OCI-LY3 (cell line): Measurements from ENCODE around the gene MCC.

Source experiments
- H2AFZ ChIP-seq: fragments of 200-600, 300-600 bp; shearing (Covaris generic); 2 replicates; pipeline ENCODE4 v1.6.0; 2014; ENCODE audit warnings: antibody characterized with exemption, low read depth, low read length
- H3K27ac ChIP-seq: fragments of 200-600, 300-600 bp; sonication (generic); 2 replicates; pipeline ENCODE4 v1.5.1; 2014; ENCODE audit warnings: mild to moderate bottlenecking, low read length, moderate library complexity, mixed read lengths
- H3K27me3 ChIP-seq: fragments of 200-600, 300-600 bp; sonication (generic); 2 replicates; pipeline ENCODE4 v1.6.1; 2014; ENCODE audit warnings: low read depth, low read length, mixed read lengths
- H3K36me3 ChIP-seq: fragments of 200-600, 300-600 bp; sonication (generic); replicated peaks from 2 replicates; pipeline ENCODE3; 2014; ENCODE audit warnings: low read depth, low read length, mixed read lengths
- H3K4me1 ChIP-seq: fragments of 300-600, 200-600 bp; sonication (generic); 2 replicates; pipeline ENCODE4 v1.6.1; 2014; ENCODE audit warnings: low read length, mixed read lengths
- H3K4me2 ChIP-seq: fragments of 200-600, 300-600 bp; sonication (generic); 2 replicates; pipeline ENCODE4 v1.6.1; 2014; ENCODE audit warnings: low read length, mixed read lengths
- H3K4me3 ChIP-seq: fragments of 300-600, 200-600 bp; sonication (generic); 2 replicates; pipeline ENCODE4 v1.5.1; 2014; ENCODE audit warnings: antibody characterized with exemption, mild to moderate bottlenecking, low read length, moderate library complexity
- H3K79me2 ChIP-seq: fragments of 300-600, 200-600 bp; shearing (Covaris generic); 2 replicates; pipeline ENCODE4 v1.6.1; 2014; ENCODE audit warnings: mild to moderate bottlenecking, low read length, mixed read lengths
- H3K9ac ChIP-seq: fragments of 300-600, 200-600 bp; shearing (Covaris generic); 2 replicates; pipeline ENCODE4 v1.6.0; 2014; ENCODE audit warnings: mild to moderate bottlenecking, low read length, moderate library complexity
- H3K9me3 ChIP-seq: fragments of 200-600, 300-600 bp; shearing (Covaris generic); 2 replicates; pipeline ENCODE4 v1.6.1; 2014; ENCODE audit warnings: low read length, mixed read lengths; ENCODE audit not compliant: insufficient read depth
- H4K20me1 ChIP-seq: fragments of 200-600, 300-600 bp; sonication (generic); 2 replicates; pipeline ENCODE4 v1.6.1; 2016; ENCODE audit warnings: low read length, mixed read lengths; ENCODE audit not compliant: insufficient read depth
- CTCF ChIP-seq: fragments of 200-600, 300-600 bp; sonication (generic); IDR thresholded peaks from 2 replicates; pipeline ENCODE4 v1.5.1; 2014; ENCODE audit warnings: antibody characterized with exemption, low read length, low read depth
- EZH2phosphoT487 ChIP-seq: fragments of 200-600 bp; shearing (Covaris generic); IDR thresholded peaks from 2 replicates; pipeline ENCODE4 v1.6.1; 2018; ENCODE audit warnings: antibody characterized with exemption, mixed run types, low read depth

The MCC gene

DNA sequence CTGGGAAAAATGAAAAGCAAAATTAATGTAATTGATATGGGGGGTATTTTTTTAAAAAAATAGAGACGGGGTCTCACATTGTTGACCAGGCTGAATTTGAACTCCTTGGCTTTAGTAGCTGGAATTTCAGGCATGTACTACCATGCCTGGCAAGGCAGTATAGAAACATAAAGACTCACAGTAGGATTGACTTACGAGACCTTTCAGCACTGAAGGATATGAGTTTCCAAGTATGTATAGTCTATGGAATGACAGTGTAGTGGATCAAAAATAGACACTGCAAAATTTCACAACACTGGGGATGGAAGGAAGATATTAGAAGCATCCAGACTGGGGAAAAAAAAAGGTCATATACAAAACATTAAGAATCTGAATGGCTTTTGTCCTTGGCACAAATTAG is 504.9 kb downstream of the MCC start:
- Histone ChIP-seq H3K4me1 (peaks cover 12% of the 10 kb centered on the region), H3K9ac (no peak overlapping the region), H3K36me3 (peaks cover 11% of the 10 kb centered on the region), H3K9me3 (no peaks in the 10 kb centered on the region), H3K79me2 (peaks cover 93% of the 10 kb centered on the region), H3K4me2 (no peak overlapping the region), H4K20me1 (peaks cover 46% of the 10 kb centered on the region), H3K27me3 (no peaks in the 10 kb centered on the region), H3K4me3 (no peak overlapping the region), H2AFZ (no peak overlapping the region), H3K27ac (no peak overlapping the region)
- no peak for TF ChIP-seq CTCF
- no peak for TF ChIP-seq EZH2phosphoT487

- Histone ChIP-seq H3K27me3 (no peaks in the 10 kb centered on the region), H3K9me3 (no peaks in the 10 kb centered on the region), H3K79me2 (peaks cover 80% of the 10 kb centered on the region), H3K4me1 (peaks cover 26% of the 10 kb centered on the region), H3K4me2 (no peak overlapping the region; the same call in 1 of the 2 replicates), H3K27ac (no peak overlapping the region), H2AFZ (no peak overlapping the region), H3K36me3 (peaks cover 9% of the 10 kb centered on the region), H3K4me3 (no peak overlapping the region), H4K20me1 (peaks cover 50% of the 10 kb centered on the region), H3K9ac (no peak overlapping the region)
- TF ChIP-seq CTCF, result no peak
- TF ChIP-seq EZH2phosphoT487, result no peak
These were observed 508.5 kb downstream of the MCC start for GRCh38 chr5:112979723-112980122.

- Histone ChIP-seq H3K9me3 (no peaks in the 10 kb centered on the region), H3K4me3 (peak overlapping the region; percentile 98; the same call in 1 of the 2 replicates), H3K9ac (no peak overlapping the region), H3K4me1 (peaks cover 26% of the 10 kb centered on the region), H4K20me1 (peaks cover 45% of the 10 kb centered on the region), H3K79me2 (peaks cover 72% of the 10 kb centered on the region), H3K27me3 (no peaks in the 10 kb centered on the region), H3K4me2 (peak overlapping the region; percentile 91), H3K36me3 (peaks cover 9% of the 10 kb centered on the region), H3K27ac (no peak overlapping the region), H2AFZ (no peak overlapping the region)
- TF ChIP-seq CTCF (no peak), EZH2phosphoT487 (no peak)
These were observed 509.4 kb downstream of the MCC start for GRCh38 chr5:112978836-112979235.

DNA sequence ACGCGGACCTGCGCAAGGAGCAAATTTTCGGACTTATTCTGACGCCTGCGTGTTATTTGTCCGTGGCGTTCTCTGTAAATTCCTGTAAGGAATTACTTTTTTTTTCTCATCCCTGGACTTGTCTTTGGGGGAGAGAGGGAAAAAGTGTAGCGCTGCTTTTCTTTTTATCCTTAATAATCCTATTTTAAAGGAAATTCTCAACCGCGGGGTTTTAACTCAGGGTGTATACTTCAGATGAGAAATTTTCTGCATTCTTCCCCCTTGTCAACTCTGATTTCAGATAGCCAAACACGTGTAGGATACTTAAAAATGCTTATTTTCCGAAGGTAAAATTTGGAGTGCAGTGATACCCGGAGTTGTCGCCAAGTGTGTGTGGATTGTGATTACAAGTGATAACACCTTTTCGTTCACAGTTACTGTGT is 510.8 kb downstream of the MCC start:
- TF ChIP-seq EZH2phosphoT487 (no peak), CTCF (no peak)
- Histone ChIP-seq H3K36me3 (peaks cover 3% of the 10 kb centered on the region), H3K4me2 (peak overlapping the region; percentile 91), H3K4me1 (peaks cover 31% of the 10 kb centered on the region), H3K27ac (peak overlapping the region; percentile 71), H3K27me3 (no peaks in the 10 kb centered on the region), H4K20me1 (peaks cover 37% of the 10 kb centered on the region), H3K9me3 (no peaks in the 10 kb centered on the region), H3K4me3 (peak overlapping the region; percentile 98), H3K79me2 (peaks cover 59% of the 10 kb centered on the region), H2AFZ (no peak overlapping the region), H3K9ac (peak overlapping the region; percentile 93)
